Endothelial cell of umbilical vein (primary cell): ENCODE results near the gene BTBD10. TPM values are rescaled to one million over a fixed set of nuclear protein-coding genes. Genes with fewer than 3 reads are reported as not detected.

Source experiments
- BruUV-seq: library from RNA; stranded (reverse); fragments of 400-500 nt; replicated peaks from 2 replicates; lab custom pipeline; 2021; lab: Mats Ljungman, UMichigan
- CTCF ChIA-PET: fragments of 300-600, 350-600 bp; sonication (Branson Sonifier 250); formaldehyde crosslinking; loops from one replicate; lab custom pipeline; 2021; ENCODE audit warnings: antibody characterized with exemption, inconsistent platforms; lab: Charles Lee
- POLR2A ChIA-PET: fragments of 300-600, 350-600 bp; sonication (Branson Sonifier 250); formaldehyde crosslinking; loops from one replicate; lab custom pipeline; 2021; ENCODE audit warnings: antibody characterized with exemption, inconsistent platforms; lab: Charles Lee
- DNase-seq: peaks from one replicate; pipeline ENCODE4 v3.0.0-alpha.2; 2011; ENCODE audit warnings: low read depth, low spot score
- FAIRE-seq: peaks from 2 replicates; lab custom pipeline; 2011; peaks lifted over from hg19 to GRCh38; lab: Jason Lieb, UNC
- H2AFZ ChIP-seq: 2 replicates; pipeline ENCODE4 v1.6.0; 2012; ENCODE audit warnings: low read depth, low read length, control low read depth, inconsistent platforms
- H3K27ac ChIP-seq: 2 replicates; pipeline ENCODE4 v1.5.1; 2011; ENCODE audit warnings: low read depth, mild to moderate bottlenecking, control low read depth, low read length, moderate library complexity; ENCODE audit not compliant: insufficient read depth
- H3K27me3 ChIP-seq, 2 experiments: 2 replicates each; pipeline versions ENCODE4 v1.6.0 to v1.6.1; 2011; ENCODE audit warnings: low read length in 2 of 2, mixed read lengths in 1 of 2; ENCODE audit not compliant: control insufficient read depth in 2 of 2, insufficient read depth in 2 of 2
- H3K36me3 ChIP-seq, 2 experiments: 2 replicates in 1 of 2; 3 replicates in 1 of 2; pipeline ENCODE4 v1.5.1; 2011; ENCODE audit warnings: low read length in 2 of 2, mild to moderate bottlenecking in 1 of 2, moderate library complexity in 1 of 2; ENCODE audit not compliant: control insufficient read depth in 2 of 2, insufficient read depth in 2 of 2; ENCODE audit errors: extremely low read depth in 1 of 2
- H3K4me1 ChIP-seq: 3 replicates; pipeline ENCODE4 v1.5.1; 2011; ENCODE audit warnings: mild to moderate bottlenecking, low read length; ENCODE audit not compliant: control insufficient read depth, insufficient read depth; ENCODE audit errors: extremely low read depth
- H3K4me2 ChIP-seq: 2 replicates; pipeline ENCODE4 v1.6.1; 2011; ENCODE audit warnings: low read length, control low read depth, mixed read lengths; ENCODE audit not compliant: insufficient read depth
- H3K4me3 ChIP-seq, 3 experiments: fragments of 200-600 bp in 1 of 3; sonication (generic), shearing (Covaris generic) in 1 of 3; replicated peaks in 1 of 3; 2 replicates each; pipeline ENCODE4 v1.5.1; 2011 to 2016; ENCODE audit warnings: control low read depth in 3 of 3, low read length in 3 of 3, mild to moderate bottlenecking in 2 of 3, inconsistent platforms in 1 of 3, low read depth in 1 of 3, moderate library complexity in 1 of 3; ENCODE audit not compliant: insufficient read depth in 1 of 3
- H3K79me2 ChIP-seq: 2 replicates; pipeline ENCODE4 v1.6.0; 2012; ENCODE audit warnings: low read length, inconsistent platforms; ENCODE audit not compliant: control insufficient read depth, insufficient read depth
- H3K9ac ChIP-seq: replicated peaks from 2 replicates; pipeline ENCODE3; 2011; ENCODE audit warnings: low read length, control low read depth; ENCODE audit not compliant: insufficient read depth; ENCODE audit errors: extremely low read depth
- H3K9me1 ChIP-seq: replicated peaks from 3 replicates; pipeline ENCODE4 v1.6.0; 2011; ENCODE audit warnings: mild to moderate bottlenecking, low read length; ENCODE audit not compliant: control insufficient read depth, insufficient read depth; ENCODE audit errors: extremely low read depth
- H3K9me3 ChIP-seq: replicated peaks from 2 replicates; pipeline ENCODE4 v1.5.1; 2012; ENCODE audit warnings: low read length, inconsistent platforms; ENCODE audit not compliant: control insufficient read depth, insufficient read depth
- H4K20me1 ChIP-seq: replicated peaks from 2 replicates; pipeline ENCODE3; 2011; ENCODE audit warnings: mild to moderate bottlenecking, low read length; ENCODE audit not compliant: control insufficient read depth, insufficient read depth; ENCODE audit errors: extremely low read depth
- EZH2 ChIP-seq: IDR thresholded peaks from 2 replicates; pipeline ENCODE4 v1.6.1; 2012; ENCODE audit warnings: borderline replicate concordance, low read depth, mild to moderate bottlenecking, moderate library complexity, low read length, inconsistent platforms; ENCODE audit not compliant: severe bottlenecking
- FOS ChIP-seq: IDR thresholded peaks from 2 replicates; pipeline ENCODE4 v1.6.1; 2011; ENCODE audit warnings: mild to moderate bottlenecking, low read length, moderate library complexity, borderline replicate concordance; ENCODE audit not compliant: insufficient read depth
- GATA2 ChIP-seq: IDR thresholded peaks from 2 replicates; pipeline ENCODE4 v1.7.0; 2011; ENCODE audit warnings: low read depth, mild to moderate bottlenecking, moderate library complexity, mixed read lengths, low read length; ENCODE audit not compliant: insufficient read length, insufficient read depth
- JUN ChIP-seq: IDR thresholded peaks from 2 replicates; pipeline ENCODE4 v1.6.1; 2011; ENCODE audit warnings: borderline replicate concordance, low read depth; ENCODE audit not compliant: insufficient read length, insufficient read depth
- MAX ChIP-seq: IDR thresholded peaks from 2 replicates; pipeline ENCODE4 v1.6.1; 2011; ENCODE audit not compliant: insufficient read depth, insufficient read length
- MYC ChIP-seq: IDR thresholded peaks from one replicate; pipeline ENCODE4 v1.6.1; 2011; ENCODE audit warnings: mild to moderate bottlenecking, low read depth, low read length
- POLR2A ChIP-seq: IDR thresholded peaks from 2 replicates; pipeline ENCODE4 v1.6.1; 2012; ENCODE audit warnings: low read depth, mild to moderate bottlenecking, control low read depth, low read length
- POLR2AphosphoS5 ChIP-seq: IDR thresholded peaks from 2 replicates; pipeline ENCODE4 v1.6.1; 2012; ENCODE audit warnings: low read depth, mild to moderate bottlenecking, control low read depth, low read length, moderate library complexity; ENCODE audit not compliant: insufficient read depth
- dilution Hi-C: fragments of 300-500 bp; cut with MboI; formaldehyde crosslinking; loops from one replicate; pipeline ENCODE4 v1.15.0; 2019; ENCODE audit warnings: low sequenced_read_pairs; ENCODE audit not compliant: extremely low pct_ligation_motif_present
- intact Hi-C: fragments of 100-400 bp; cut with micrococcal nuclease; formaldehyde crosslinking; loops from one replicate; pipeline ENCODE4 v1.10.0; 2022
- polyA plus RNA-seq, 4 experiments: library from polyadenylated mRNA; depleted of rRNA in 3 of 4; stranded (reverse) in 3 of 4; unstranded in 1 of 4; fragments of >200 nt; gene quantifications; 2 replicates each; pipeline versions ENCODE4 v1.2.1 to v1.2.3, GENCODE V29; 2011 to 2012; ENCODE audit warnings: missing spikeins in 1 of 4
- total RNA-seq: library from RNA; stranded (reverse); gene quantifications from 2 replicates; pipeline ENCODE4 v1.2.3, GENCODE V29; 2021
- TF ChIP-seq, protein P1 (sequence below), 2 donors: IDR thresholded peaks; 1 replicate in 1 of 2; 2 replicates in 1 of 2; pipeline ENCODE4 v1.5.1; 2011; ENCODE audit warnings: low read length in 2 of 2, mild to moderate bottlenecking in 2 of 2, moderate library complexity in 2 of 2, control low read depth in 1 of 2, inconsistent platforms in 1 of 2, low read depth in 1 of 2; ENCODE audit not compliant: insufficient read depth in 1 of 2; ENCODE audit errors: extremely low read depth in 1 of 2

BTBD10 gene
- total and polyA plus RNA-seq, 2 donors (not counting 3 experiments of a cell fraction or from before 2014, with no cell fraction given): 31.7 to 49.6 TPM

- BruUV-seq: no TSS peak
These were observed 16.7 kb upstream of the BTBD10 start for GRCh38 chr11:13479688-13480087.

More at GRCh38 chr11:13479688-13480087, 16.7 kb upstream of the BTBD10 start:
- Histone ChIP-seq H3K9me1 (no peaks in the 10 kb centered on the region), H3K4me1 (no peaks in the 10 kb centered on the region), H3K9me3 (no peaks in the 10 kb centered on the region), H4K20me1 (no peaks in the 10 kb centered on the region), H3K4me3 (no peak overlapping the region), H3K79me2 (no peaks in the 10 kb centered on the region), H2AFZ (no peak overlapping the region), H3K4me2 (no peak overlapping the region), H3K27me3 (peaks cover 3 to 14% of the 10 kb centered on the region in 2 experiments), H3K9ac (no peak overlapping the region), H3K27ac (no peak overlapping the region), H3K36me3 (no peaks in the 10 kb centered on the region)
- intact Hi-C loops (loop anchor here (10.0 kb wide), 1 partner anchor 475 kb away; no protein-coding TSS in a partner anchor), dilution Hi-C loops (no loop called here)
- TF ChIP-seq GATA2: no peak
- TF ChIP-seq, protein P1, sequence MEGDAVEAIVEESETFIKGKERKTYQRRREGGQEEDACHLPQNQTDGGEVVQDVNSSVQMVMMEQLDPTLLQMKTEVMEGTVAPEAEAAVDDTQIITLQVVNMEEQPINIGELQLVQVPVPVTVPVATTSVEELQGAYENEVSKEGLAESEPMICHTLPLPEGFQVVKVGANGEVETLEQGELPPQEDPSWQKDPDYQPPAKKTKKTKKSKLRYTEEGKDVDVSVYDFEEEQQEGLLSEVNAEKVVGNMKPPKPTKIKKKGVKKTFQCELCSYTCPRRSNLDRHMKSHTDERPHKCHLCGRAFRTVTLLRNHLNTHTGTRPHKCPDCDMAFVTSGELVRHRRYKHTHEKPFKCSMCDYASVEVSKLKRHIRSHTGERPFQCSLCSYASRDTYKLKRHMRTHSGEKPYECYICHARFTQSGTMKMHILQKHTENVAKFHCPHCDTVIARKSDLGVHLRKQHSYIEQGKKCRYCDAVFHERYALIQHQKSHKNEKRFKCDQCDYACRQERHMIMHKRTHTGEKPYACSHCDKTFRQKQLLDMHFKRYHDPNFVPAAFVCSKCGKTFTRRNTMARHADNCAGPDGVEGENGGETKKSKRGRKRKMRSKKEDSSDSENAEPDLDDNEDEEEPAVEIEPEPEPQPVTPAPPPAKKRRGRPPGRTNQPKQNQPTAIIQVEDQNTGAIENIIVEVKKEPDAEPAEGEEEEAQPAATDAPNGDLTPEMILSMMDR (IDR thresholded peaks at IDR 0.05; ENCODE audit: extremely low read depth in 1 of 2, insufficient read depth in 1 of 2, low read depth in 1 of 2, low read length in 2 of 2): no peak
- TF ChIP-seq MAX: no peak
- no peak for TF ChIP-seq EZH2
- no peak for TF ChIP-seq POLR2AphosphoS5
- TF ChIP-seq FOS: no peak
- no peak for TF ChIP-seq MYC
- no peak for TF ChIP-seq JUN
- no peak for TF ChIP-seq POLR2A
- ChIA-PET CTCF (interaction anchor here (1.9 kb wide), 1 partner anchor 14 kb away, joined by 4 read pairs; no protein-coding TSS in a partner anchor), POLR2A (no interaction called here)
- DNase-seq (no peak), FAIRE-seq (no peak)
